Measurements from ENCODE around the gene FUZ. TPM values are rescaled to one million over a fixed set of nuclear protein-coding genes. Genes with fewer than 3 reads are reported as not detected.

Gene FUZ
- total RNA-seq, 1 donor from 2014 or later: 9.3 TPM

DNA sequence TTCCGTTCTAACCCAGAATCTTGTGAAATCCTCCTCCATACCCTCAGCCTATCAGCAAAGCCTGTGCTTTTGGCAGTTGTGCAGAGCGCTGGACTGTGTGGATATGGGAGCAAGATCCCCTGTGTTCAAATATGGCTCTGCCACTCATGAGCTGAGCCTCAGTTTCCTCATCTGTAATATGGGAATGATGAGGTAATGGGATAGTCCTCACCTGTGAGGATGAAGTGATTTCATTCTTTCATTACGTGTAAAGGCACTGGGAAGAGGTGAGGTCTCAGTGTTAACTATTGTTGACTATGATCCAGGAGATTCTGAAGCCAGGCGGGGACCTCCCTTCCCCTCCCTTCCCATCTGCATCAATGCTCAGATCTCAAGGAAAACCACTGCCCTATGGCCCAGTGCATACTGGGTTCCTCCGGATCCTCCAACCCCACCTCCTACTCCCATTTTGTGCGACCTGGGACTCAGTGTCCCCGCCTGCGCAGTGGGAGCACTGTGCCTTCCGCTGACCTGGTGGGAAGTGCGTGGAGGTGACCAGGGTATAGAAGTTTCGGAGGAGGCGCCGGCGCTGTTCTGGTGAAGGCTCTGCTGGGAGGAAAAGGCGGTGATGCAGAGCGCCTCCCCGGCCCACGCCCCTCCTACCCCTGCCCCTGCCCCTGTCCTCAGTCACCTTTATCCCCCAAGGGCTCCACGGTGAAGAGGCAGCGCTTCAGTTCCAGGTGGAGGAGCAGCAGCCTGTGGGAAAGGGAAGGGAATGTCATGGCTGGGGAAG, 5.0 kb downstream of the FUZ start:
- no peak for DNase-seq (ENCODE audit: low spot score)
- no peak for ATAC-seq

DNA sequence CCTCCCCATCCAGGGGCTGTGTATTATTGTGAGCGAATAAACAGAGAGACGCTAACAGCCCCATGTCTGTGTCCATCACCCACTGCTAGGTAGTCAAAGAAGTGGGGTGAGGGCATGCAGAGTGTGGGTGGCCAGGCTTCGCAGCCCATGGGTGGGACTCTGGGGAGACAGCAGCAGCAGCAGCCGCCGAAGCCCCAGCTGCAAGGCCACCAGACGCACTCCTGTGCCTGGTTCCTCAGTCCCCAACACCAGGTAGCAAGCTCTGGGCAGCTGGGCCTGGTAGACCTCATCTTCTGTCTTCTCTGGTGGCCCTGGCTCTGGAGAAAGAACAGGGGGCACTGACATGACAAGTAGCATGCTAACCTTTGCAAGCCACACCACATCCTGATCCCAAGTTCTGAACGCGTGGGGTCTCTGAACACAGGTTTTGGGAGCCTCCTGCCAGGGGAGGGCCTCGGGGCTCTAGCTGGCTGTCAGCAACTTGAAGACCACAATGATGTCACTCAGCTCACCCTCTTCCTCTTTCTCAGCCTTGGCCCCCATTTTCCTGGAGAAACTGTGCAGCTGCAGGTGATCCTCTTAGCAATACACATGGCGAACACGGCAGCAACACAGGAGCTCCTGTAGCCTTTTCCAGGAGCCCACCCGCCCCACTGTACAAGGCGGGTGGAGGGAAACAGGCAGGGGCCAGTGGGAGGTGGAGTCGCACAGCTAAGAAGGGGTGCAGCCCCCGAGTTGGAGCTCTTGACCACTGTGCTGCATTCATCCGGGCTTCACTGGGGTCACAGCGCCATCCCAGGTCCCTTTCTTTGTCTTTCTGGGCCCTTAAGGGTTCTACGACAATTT, 5.8 kb downstream of the FUZ start:
- ATAC-seq (no peak), DNase-seq (ENCODE audit: low spot score) (no peak)

DNA sequence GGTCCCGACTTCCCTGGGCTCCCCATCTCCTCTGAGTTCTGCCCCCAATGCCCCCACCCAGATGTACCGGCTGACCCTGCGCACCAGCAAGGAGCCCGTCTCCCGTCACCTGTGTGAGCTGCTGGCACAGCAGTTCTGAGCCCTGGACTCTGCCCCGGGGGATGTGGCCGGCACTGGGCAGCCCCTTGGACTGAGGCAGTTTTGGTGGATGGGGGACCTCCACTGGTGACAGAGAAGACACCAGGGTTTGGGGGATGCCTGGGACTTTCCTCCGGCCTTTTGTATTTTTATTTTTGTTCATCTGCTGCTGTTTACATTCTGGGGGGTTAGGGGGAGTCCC, 6.5 kb downstream of the FUZ start:
- ATAC-seq: no peak
- no peak for DNase-seq (ENCODE audit: low spot score)

DNA sequence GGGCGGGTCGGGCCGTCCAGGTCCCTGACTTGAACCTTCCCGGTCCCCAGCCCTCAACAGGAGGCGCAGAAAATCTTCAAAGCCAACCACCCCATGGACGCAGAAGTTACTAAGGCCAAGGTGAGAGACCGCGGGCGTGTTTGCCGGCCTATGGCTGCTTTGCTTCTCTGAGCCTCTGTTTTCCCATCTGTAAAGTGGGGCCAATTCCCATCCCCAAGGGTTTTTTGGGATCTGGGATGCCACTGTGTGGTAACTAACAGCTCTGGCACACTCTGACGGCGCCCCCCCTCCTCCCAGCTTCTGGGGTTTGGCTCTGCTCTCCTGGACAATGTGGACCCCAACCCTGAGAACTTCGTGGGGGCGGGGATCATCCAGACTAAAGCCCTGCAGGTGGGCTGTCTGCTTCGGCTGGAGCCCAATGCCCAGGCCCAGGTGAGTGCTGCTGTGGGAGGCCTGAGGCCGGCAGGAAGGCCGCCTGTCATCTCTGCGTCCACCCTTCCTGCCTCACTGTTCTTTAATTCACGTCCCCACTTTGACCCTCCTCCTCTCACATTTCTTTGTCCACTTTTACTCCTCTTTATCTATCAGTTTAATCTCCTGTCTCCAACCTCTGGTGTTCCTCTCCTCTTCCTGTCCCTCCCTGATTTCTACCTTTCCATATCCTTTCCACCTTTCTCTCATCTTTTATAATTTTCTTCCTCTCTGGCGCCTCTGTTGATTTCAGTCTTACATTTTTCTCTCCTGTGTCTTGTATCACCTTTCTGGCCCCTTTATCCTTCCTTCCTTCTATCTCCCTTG, 7.1 kb downstream of the FUZ start:
- ATAC-seq (no peak), DNase-seq (ENCODE audit: low spot score) (no peak)

DNA sequence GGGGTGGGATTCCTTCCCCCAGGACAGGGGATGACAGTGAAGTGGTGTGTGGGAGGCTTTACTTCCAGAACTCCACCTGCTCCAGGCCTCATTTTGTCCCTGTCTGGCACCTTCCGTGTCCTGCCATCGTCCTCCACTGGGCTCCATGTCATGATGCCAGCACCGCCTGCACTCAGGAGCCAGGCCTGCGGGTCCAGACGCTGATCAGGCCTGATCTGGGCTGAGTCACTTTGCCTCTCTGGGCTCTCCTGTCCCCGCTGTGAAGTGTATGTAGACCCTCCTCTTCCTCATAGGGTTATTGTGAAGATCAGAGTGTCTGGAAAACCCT, 9.6 kb downstream of the FUZ start:
- ATAC-seq (no peak), DNase-seq (ENCODE audit: low spot score) (no peak)

DNA sequence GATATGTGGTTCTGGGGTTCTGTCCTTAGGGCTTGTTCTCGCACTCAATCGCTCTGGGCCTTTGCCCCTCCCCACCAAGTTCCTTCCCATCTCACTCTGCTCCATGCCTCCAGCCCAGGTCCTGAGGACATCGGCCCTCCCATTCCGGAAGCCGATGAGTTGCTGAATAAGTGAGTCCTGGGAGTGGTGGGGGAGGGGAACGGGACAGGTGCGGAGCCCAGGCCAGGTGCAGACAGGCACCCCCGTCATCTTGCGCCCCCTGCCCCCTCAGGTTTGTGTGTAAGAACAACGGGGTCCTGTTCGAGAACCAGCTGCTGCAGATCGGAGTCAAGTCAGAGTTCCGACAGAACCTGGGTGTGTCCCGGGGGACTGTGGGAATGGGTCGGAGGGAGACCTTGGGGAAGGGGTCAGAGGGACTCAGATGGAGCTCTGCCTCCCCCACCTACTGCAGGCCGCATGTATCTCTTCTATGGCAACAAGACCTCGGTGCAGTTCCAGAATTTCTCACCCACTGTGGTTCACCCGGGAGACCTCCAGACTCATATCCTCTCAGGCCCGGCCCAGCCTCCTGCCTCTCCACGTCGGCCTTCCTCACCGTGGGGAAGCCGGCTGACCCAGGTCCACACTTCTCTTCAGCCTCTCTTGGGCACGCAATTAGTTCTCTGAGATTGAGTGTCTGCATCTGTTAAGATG, 10.1 kb downstream of the FUZ start:
- DNase-seq (ENCODE audit: low spot score): no peak
- ATAC-seq: no peak

DNA sequence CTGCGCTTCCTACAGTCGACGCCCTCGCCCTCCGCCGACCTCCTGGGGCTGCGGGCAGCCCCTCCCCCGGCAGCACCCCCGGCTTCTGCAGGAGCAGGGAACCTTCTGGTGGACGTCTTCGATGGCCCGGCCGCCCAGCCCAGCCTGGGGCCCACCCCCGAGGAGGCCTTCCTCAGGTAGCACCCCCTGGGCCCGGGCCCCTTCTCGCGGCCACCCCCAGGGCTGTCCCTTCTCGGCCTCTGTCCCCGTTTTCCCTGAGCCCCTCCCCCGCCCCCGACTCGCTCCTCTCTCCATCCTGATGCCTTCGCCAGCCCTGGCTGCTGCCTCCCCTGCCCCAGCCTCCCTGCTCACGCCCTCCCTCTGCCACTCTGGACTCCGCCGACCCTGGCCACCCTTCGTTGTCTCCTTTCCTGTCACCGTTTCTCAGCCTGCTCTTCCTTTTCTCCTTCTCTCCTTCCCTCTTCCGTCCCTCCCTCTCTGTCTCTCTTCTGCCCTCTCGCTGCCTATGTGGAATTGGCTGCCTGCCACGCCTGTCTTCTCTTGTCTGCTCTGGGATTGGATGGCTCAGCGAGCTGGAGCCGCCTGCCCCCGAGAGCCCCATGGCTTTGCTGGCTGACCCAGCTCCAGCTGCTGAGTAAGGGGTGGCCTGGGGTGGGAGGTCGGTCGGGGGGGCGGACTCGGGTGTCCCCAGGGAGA, 11.0 kb downstream of the FUZ start:
- ATAC-seq (peak; percentile 39), DNase-seq (ENCODE audit: low spot score) (no peak)

DNA sequence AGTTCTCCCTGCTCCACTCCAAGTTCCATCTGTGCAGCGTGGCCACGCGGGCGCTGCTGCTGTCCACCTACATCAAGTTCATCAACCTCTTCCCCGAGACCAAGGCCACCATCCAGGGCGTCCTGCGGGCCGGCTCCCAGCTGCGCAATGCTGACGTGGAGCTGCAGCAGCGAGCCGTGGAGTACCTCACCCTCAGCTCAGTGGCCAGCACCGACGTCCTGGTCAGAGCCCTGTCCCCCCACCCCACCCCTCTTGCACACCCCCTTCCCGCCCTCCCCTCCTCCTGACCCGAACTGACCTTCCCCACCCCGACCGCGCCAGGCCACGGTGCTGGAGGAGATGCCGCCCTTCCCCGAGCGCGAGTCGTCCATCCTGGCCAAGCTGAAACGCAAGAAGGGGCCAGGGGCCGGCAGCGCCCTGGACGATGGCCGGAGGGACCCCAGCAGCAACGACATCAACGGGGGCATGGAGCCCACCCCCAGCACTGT, 11.6 kb downstream of the FUZ start:
- no peak for ATAC-seq
- DNase-seq (ENCODE audit: low spot score): no peak

DNA sequence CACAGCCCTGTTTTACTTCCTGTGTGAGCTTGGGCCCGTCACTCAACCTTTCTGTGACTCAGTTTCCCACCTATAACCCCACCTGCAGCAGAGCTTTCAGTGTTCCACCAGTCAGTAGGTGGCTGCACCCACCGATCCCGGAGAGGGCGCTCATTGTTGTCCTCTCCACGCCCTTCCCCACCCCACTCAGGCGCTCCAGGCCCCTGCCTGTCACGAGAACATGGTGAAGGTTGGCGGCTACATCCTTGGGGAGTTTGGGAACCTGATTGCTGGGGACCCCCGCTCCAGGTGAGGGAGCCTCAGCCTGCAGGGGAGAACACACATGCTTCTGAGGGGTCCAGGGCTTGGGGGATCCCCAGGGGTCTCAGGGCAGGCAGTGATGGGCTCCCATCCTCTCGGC, 12.3 kb downstream of the FUZ start:
- no peak for ATAC-seq
- no peak for DNase-seq (ENCODE audit: low spot score)

DNA sequence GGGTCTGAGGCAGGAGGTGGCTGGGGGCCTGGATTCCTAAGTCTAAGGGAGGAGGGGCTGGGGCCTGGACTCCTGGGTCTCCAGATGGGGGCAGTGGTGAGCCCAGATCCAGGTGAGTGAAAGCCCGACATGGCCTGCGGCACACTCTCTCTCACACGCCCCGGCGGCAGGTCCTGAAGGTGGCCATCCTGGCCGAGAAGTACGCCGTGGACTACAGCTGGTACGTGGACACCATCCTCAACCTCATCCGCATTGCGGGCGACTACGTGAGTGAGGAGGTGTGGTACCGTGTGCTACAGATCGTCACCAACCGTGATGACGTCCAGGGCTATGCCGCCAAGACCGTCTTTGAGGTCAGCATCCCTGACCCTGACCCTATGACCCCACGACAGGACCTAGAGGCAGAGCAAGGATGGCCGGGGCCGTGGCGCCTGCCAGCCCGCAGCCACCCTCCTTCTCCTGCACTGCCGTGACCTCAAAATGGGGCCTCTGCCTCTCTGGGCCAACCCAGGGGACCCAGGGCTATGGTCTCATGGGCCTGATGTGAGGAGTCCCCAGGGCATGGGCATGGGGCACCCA, 13.2 kb downstream of the FUZ start:
- no peak for ATAC-seq

DNA sequence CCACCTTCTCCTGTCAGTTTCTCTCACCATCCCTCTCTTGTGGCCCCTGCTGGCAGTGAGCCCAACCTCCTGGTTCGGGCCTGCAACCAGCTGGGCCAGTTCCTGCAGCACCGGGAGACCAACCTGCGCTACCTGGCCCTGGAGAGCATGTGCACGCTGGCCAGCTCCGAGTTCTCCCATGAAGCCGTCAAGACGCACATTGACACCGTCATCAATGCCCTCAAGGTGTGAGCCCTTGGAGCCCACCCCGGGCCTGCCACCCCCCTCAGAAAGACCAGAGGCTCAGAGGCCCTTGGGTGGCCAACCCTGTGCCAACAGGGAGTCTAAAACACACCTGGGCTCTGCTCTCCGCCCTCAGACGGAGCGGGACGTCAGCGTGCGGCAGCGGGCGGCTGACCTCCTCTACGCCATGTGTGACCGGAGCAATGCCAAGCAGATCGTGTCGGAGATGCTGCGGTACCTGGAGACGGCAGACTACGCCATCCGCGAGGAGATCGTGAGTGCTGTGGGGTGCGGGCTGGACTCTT, 13.8 kb downstream of the FUZ start:
- ATAC-seq (no peak), DNase-seq (ENCODE audit: low spot score) (no peak)

More for the DNA sequence above, 13.2 kb downstream of the FUZ start:
- DNase-seq (ENCODE audit: low spot score): no peak

DNA sequence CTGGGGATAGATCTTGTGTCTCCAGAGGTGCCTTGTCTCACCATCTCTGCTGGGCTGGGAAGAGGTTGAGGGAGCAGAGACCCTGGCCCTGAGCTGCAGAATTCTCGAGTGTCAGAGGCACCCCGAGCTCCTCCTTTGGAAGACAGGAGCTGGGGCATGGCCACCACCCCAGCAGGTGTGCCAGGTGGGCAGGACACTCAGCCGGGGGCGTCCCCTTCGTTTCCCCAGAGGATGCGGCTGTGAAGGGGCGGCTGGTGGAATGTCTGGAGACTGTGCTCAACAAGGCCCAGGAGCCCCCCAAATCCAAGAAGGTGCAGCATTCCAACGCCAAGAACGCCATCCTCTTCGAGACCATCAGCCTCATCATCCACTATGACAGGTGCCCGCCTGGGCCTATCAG, 14.5 kb downstream of the FUZ start:
- DNase-seq (ENCODE audit: low spot score) (no peak), ATAC-seq (no peak)

DNA sequence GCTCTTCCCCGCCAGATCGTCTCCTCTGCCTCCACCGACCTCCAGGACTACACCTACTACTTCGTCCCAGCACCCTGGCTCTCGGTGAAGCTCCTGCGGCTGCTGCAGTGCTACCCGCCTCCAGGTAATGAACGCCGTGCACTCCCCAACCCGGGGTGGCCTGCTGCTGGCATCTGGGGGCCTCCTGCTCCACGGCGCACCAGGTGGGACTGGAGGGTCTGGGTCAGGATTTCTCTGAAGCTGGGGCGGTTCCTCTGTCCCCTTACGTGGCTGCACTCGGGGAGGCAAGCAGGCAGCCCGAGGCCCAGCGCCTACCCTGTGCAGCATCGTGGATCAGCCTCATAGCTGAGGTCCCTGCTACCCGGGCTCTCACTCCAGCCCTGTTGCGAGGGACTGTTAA, 17.5 kb downstream of the FUZ start:
- DNase-seq (ENCODE audit: low spot score): no peak
- no peak for ATAC-seq

DNA sequence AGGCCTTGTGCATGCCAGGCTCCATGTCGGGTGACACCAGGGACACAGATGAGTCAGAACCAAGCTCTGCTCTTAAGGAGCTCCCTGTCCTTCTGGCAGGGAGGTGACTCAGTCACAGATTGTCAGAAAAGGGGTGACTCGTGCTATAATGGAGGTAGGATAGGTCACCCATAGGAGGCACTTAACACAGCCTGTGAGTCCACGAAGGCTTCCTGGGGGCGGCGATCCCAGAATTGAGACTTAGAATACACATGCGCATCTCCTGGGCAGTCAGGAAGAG, 19.6 kb downstream of the FUZ start:
- DNase-seq (ENCODE audit: low spot score) (no peak), ATAC-seq (no peak)

DNA sequence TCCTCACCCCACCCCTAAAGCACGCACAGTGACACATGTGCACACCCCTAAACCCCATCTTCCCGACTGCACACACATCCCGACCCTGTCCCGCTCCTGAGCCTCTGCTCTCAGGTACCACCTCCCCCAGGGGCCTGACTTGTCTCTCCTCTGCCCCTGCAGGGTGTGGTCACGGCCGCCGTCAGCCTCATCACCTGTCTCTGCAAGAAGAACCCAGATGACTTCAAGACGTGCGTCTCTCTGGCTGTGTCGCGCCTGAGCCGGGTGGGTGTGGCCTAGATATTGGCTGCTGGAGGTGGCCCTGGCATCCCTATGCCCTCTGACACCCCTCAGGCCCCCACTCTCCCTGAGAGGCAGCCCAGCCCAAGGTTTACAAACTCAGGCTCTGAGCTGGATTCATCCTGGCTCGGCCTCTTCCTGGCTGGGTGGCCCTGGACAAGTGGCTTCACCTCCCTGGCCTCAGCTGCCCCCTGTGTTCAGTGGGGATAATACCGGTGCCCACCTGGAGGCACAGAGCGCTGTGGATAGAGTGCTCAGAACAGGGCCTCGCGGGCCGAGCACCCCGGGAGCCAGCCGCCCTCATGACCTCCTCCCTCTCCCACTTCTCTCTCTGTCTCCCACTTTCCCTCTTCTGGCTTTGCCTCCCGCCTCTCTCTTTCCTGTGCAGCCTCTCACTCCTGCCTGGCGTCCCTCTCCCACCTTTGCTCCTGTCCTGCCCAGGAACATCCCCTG, 20.1 kb downstream of the FUZ start:
- DNase-seq (ENCODE audit: low spot score): no peak

DNA sequence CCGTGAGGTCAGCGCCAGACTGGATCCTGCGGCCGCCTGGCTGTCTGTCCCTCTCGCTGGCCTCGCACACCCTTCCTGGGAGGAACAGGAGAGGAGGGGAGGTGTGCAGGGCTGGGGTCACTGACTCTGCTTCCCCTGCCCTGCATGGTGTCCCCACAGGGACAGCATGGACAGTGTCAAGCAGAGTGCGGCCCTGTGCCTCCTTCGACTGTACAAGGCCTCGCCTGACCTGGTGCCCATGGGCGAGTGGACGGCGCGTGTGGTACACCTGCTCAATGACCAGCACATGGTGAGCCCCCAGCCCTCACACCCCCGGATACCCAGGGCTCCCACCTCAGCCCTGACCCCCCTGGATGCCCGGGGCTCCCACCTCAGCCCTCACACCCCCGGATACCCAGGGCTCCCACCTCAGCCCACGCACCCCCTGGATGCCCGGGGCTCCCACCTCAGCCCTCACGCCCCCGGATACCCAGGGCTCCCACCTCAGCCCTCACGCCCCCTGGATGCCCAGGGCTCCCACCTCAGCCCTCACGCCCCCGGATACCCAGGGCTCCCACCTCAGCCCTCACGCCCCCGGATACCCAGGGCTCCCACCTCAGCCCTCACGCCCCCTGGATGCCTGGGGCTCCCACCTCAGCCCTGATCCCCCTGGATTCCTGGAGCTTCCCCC, 21.2 kb downstream of the FUZ start:
- no peak for DNase-seq (ENCODE audit: low spot score)
- no peak for ATAC-seq

More for the DNA sequence above, 20.1 kb downstream of the FUZ start:
- ATAC-seq: no peak

DNA sequence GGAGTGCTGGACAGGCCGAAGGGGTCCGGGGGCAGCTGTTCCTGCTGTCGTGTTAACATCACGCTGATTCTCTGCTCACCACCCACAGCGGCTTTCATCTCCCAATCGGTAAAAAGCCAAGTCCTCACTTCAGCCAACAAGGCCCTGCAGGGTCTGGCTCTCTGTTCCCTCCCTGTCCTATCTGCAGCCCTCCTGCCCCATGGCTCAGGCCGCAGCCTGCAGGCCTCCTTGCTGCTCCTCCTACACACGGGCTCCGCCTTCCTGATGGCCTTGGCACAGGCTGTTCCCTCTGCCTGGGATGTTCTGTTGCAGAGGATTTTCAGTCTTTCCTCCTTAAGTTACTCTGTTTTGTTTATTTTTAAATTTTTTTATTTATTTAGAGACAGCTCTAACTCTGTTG, 22.2 kb downstream of the FUZ start:
- ATAC-seq: peak; percentile 53
- DNase-seq (ENCODE audit: low spot score): no peak

DNA sequence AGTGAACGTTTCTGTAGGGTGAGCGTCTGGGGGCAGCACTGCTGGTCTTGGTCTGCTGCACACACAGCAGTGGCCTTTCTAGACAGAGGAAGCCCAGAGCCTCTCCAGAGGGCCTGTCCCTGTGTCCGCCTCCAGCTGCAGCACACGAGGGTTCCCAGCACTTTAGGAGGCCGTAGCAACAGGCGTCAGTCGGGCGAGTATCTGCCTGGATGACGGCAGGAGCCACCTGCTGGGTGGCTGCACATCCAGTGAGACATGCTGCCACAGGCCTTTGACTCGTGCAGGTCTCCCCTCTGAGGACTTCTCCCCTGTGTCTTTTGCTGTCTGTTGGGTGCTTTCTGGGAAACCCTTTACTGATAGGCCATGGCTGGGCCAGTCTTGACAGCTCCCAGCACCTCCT, 24.2 kb downstream of the FUZ start:
- ATAC-seq (no peak), DNase-seq (ENCODE audit: low spot score) (no peak)

DNA sequence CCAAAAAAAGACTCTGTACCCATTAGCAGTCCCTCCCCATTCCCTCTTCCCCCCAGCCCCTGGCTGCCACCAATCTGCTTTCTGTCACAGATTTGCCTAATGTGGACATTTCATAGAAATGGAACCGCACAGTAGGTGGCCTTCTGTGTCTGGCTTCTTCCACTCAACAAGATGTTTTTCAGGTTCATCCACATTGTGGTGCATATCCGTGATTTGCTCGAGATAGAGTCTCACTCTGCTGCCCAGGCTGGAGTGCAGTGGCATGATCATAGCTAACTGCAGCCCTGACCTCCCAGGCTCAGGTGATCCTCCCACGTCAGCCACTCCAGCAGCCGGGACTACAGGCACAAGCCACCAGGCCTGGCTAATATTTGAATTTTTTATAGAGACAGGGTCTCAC, 25.3 kb downstream of the FUZ start:
- DNase-seq (ENCODE audit: low spot score) (no peak), ATAC-seq (no peak)

Measured in left lobe of liver (tissue), 2 donors.